GM18498 (cell line): ENCODE results near the gene SLC9A7.

ENCODE experiments used
- ATAC-seq: cut with Tn5 transposase; IDR thresholded peaks from one replicate; pipeline ENCODE4 v1.9.1; 2021; ENCODE audit warnings: mild to moderate bottlenecking, moderate library complexity; ENCODE audit not compliant: unreplicated experiment

Gene SLC9A7

GRCh38 chrX:46611658-46612362 is 147.1 kb downstream of the SLC9A7 start:
- ATAC-seq: no peak

GRCh38 chrX:46610070-46610658 is 148.8 kb downstream of the SLC9A7 start:
- no peak for ATAC-seq

GRCh38 chrX:46607916-46608315 is 151.0 kb downstream of the SLC9A7 start:
- ATAC-seq: no peak

DNA sequence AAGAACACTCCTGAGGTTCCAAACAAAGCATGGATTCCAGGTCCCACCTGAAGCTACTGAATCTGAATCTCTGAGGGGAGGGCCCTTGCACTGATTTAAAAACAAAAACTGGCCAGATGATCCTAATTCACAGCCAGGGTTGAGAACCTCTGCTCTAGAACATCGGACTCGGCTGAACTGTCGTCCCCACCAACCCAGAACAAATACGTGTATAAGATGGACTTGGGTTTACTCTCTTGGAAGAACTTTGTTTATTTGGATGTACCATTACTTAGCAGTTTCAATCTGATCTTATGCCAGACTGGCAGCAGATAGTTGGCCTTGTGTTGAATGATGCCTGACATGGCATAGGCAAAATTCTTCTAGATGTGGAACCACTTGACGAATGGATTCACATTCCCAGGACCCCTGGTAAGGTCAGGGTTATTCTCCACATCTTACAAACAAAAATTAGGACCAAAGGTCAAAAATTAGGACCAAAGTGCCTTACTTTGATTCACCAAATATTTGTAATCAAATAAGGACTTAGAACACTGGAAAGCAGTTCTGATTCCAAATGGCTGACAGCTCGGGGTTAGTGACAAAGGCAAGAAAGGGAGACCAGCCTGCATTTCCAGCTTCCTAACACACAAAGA is 156.3 kb downstream of the SLC9A7 start:
- no peak for ATAC-seq

DNA sequence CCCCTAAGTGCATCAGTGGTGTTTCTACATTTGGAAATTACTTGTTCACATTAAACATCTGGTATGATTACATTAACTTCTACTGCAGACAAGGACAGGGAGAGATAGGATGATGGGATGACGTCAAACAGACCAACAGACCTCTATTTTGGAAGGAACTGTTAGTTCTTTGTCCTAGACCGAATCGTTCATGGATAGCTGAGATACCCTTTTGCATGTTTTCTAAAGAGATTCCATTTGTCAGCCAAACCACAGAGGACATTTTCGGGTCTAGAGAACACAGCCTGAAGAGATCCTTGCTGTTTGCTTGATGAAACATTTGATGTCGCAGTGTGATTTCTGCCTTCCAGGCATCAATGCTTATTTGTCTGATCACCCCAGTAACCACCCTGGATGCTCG is 157.6 kb downstream of the SLC9A7 start:
- no peak for ATAC-seq

- ATAC-seq: no peak
These were observed 159.8 kb downstream of the SLC9A7 start for GRCh38 chrX:46599051-46599560.

DNA sequence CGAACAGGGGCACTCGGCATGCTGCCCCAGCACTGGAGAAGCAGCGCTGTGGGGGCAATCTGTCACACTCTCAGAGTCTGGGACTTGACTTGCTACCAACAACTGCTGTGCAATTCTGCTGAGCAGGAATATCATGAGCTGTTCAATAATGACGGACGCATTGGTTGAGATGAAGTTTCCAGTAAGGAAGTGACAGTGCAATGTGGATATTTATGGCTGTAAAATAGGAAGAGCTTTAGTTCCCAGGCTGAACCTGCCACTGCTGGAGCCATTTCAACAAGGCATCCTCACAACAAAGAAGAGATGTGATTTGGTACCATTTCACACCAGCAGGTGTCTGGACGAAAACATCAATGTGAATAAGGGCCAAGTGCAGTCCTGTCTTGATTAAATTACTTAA is 161.1 kb downstream of the SLC9A7 start:
- ATAC-seq: no peak

DNA sequence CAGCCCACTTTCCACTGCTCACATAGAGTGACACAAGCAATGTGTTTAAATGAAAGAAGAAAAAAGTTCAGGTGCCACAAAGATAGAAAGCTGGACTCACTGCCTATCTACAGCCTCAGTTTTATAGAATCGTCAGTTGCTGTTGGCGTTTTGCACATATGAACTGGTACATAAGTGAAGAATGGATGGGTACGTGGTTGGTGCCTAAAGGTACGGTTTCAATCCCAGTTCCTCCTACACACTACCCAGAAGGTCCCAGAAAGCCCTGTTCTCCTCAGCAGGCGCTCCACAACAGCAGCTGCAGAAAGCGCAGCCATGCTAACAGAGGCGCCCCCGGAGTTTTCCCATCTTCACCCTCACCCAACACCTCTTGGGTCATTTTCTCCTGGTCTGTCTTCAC is 161.7 kb downstream of the SLC9A7 start:
- ATAC-seq: no peak

DNA sequence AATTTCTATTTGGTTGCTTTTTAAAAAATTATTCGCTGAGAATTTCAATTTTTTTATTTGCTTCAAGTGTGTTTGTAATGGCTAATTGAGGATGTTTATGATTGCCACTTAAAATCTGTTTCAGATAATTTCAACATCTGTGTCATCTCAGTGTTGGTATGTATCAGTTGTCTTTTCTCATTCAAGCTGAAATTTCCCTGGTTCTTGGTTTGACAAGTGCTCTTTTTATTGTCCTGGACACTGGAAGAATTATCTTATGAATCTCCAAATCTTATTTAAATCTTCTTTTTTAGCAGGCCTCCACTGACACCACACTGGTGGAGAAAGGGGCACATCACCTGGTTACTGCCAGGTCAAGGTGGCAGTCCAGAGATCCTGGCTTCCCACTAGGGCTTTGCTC is 163.8 kb downstream of the SLC9A7 start:
- ATAC-seq: no peak

DNA sequence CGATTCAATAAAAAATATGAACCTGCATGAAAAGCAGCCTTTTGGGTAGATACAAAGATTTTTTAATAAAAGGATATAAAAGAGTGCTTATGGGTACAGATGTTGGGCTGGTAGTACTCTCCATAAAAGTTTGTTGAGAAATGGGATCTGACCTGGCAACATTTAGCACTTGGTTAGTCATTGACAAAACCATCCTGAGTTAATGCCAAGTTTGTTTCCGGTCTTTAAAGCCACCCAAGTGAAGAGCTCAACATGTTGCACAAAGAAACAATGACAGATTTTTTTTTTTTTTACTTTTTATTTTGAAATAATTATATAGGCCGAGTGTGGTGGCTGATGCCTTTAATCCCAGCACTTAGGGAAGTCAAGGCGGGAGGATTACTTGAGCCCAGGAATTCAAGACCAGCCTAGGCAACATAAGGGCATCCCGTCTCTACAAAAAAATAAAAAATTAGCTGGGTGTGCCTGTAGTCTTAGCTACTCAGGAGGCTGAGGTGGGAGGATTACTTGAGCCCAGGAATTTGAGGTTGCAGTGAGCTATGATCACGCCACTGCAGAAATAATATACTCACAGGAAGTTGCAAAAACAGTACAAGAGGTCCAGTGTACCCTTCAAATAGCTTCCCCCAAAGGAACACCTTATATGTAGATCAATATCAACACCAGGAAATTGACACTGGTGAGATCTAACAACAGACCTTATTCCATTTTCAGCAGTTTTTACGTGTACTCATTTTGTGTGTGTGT is 168.8 kb downstream of the SLC9A7 start:
- ATAC-seq: no peak

DNA sequence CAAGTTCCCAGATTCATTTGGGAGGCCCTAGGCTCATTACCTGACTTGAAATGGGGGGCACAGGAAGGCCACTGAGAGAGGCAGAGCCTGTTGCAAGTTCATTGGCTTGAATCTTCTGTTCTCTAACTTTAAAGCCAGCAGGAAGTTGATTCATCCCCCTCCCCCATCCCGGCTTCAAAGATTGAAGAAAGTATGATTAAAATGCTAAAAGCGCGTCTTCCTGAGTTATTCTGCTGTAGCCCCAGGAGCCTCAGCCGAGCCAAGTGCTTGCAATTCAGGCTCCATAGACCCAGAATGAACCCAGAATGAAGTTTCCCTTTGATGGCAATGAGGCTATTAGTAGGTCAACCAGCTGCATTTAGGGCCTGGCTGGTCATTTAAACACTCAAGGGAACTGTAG is 170.7 kb downstream of the SLC9A7 start:
- no peak for ATAC-seq

GRCh38 chrX:46587753-46588171 is 171.2 kb downstream of the SLC9A7 start:
- ATAC-seq: no peak

DNA sequence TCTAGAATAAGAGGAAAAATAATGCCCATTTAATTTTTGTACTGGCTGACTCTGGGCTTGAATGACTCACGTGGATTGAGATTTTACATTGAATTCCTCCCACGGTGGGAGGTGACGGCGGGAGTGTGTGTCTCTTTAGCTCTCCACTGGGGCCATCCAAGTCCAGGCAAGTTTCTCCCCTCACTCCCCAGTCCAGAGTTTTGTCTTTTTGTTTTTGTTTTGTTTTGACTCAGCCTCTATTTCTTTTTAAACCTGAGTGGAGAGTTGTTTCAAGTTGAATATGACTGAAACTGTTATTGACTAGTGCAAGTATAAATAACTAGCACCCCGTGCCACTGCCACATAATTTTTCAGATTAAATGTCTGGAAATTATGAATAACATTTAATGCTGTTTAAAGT is 171.8 kb downstream of the SLC9A7 start:
- ATAC-seq: no peak

- no peak for ATAC-seq
These were observed 174.2 kb downstream of the SLC9A7 start for GRCh38 chrX:46584736-46585135.

- ATAC-seq: no peak
These were observed 176.0 kb downstream of the SLC9A7 start for GRCh38 chrX:46582966-46583365.

DNA sequence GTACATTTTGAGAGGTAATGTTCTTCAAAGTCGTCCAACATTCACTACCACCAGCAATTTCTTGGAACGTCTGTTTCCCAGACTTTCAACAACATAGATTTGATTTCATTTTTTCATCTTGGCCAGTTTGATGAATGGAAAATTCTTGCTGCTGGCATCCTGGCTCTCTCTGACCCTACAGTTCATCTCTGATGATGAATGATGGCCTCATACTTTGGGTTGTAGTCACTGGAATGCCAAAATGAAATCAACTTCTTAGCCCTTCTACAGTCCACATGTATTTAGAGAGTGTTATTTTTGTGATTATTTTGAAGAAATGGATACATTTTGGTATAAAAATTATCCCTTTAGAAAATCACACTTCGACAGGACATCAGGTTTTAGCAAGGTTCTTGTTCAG is 176.6 kb downstream of the SLC9A7 start:
- no peak for ATAC-seq

DNA sequence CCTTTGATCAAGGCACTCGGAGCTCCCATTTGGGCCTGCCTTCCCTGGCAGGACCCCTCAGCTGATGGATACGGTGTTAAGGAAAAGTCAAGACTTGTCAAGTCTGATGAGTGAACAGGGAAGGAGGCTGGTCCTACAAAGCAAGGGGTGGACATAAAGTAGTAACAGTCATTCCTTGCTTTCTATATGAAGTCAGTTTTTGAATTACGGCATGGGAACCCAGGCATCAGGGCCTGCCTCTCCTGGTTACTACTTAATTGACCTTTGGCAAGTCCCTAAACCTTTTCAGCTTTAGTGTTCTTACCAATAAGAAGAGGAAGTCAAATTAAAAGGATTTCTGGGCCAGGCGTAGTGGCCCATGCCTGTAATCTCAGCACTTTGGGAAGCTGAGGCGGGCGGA is 178.3 kb downstream of the SLC9A7 start:
- no peak for ATAC-seq

DNA sequence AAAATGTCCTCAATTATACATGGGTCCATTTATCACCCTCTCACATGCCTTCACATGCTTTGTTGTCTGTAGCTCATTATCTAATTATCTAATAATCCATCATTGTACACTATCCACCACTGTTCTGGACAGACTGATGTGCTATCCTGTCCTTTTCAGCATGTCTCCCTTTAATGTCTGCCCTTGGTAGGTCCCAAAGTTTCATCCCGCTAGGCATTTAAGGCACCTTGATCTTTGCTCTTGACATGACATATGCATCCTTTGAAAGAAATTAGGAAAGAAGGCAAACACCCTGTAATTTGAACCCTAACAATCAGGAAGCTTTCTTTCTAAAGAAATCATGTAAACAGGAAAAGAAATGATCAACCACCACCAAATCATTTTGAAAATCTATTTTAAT is 179.7 kb downstream of the SLC9A7 start:
- no peak for ATAC-seq

DNA sequence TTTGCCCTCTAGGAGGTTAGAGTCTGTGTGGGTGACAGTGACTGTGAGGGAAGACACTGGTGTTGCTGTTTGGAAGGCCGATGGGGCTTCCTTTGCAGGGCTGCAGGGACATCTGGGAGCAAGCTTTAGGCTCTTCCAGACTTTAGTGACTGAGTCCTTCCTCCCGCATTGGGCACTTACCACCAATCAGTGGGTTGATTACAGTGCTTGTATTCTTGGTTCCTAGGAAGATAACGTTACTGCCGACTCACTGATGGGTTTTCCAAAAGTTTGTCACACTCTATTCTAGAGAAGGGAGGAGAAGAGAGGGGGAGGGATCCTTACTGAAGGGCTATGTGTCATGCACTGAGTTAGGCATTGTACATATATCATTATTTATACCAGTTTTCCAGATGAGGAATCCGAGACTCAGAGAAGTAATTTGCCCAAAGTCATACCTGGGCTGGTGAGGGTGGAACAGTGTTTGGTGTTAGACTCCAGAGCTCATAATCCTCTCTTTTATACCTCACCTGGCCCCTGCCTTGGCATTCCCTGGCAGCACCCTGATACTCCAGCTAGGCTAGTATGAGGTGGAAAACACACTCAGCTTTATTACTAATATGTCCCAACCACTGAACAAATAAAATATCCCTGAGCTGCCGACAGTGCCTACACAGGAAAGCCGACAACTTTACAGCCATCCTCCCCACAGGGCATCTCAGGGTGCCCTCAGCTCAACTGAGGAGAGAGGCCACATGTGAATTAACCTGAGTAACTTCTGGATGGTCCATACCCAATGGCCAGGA is 181.5 kb downstream of the SLC9A7 start:
- ATAC-seq: no peak

GRCh38 chrX:46576458-46576857 is 182.5 kb downstream of the SLC9A7 start:
- no peak for ATAC-seq

DNA sequence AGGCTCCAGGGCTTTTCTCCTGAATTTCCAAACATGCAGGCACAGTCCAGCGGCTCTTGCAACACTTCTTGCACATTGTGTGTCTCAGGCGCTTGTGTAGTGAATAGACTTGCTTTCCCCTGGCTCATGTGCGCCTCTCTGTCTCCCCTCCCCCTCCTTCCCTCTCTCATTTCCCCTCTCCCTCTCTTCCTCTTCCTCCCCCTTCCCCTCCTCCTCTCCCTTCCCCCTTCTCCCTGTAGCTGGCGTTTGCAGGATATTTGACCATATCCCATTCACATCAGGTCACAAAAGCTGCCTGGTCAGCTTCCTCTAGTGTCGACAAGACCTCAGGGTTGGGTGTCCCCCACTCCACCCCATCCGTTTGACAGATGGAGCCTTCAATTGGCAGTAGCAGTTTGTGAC is 182.9 kb downstream of the SLC9A7 start:
- ATAC-seq: no peak
